ENCODE measurements around the gene TP73.

- no peak for TF ChIP-seq POLR2A (IDR thresholded peaks at IDR 0.05)
- TF ChIP-seq CTCF (IDR thresholded peaks at IDR 0.05): no peak
These were observed 132.7 kb downstream of the TP73 start for GRCh38 chr1:3785045-3785444.

Data from right lobe of liver (tissue), 4 donors.